ENCODE results near the gene MLEC. TPM values are rescaled to one million over a fixed set of nuclear protein-coding genes. Genes with fewer than 3 reads are reported as not detected.

The MLEC gene
- total and polyA plus RNA-seq, 12 donors, result 68.3 to 555 (median 264) TPM

- Histone ChIP-seq H3K9me3 (replicated peaks in 1 of 3) (no peaks in the 10 kb centered on the region), H3K4me1 (replicated peaks in 1 of 2) (peaks cover 12 to 52% of the 10 kb centered on the region in 2 donors), H3K27me3 (no peaks in the 10 kb centered on the region), H3K27ac (peak overlapping the region in 3 of 5 donors; percentile 26 to 91 (median 52)), H3K4me3 (no peak overlapping the region), H3K36me3 (replicated peaks in 1 of 2) (peaks cover 0 to 93% of the 10 kb centered on the region in 2 donors)
- intact Hi-C loops (cut with DNase I), result loop anchor here in 1 of 2 donors (10.0 kb wide), 1 partner anchor 133 kb away; the partner anchor contains the start of gene POP5
- DNase-seq, result peak in 3 of 7 donors; percentile 52 to 78 (median 66)
- TF ChIP-seq CTCF (IDR thresholded peaks at IDR 0.05) (no peak), POLR2A (IDR thresholded peaks at IDR 0.05) (no peak)
- WGBS, 4 donors, result 70 to 80% (median 76%) methylated on average over 9 of the region's 9 CpGs
Measured at GRCh38 chr12:120718055-120718454, 31.1 kb downstream of the MLEC start.

DNA sequence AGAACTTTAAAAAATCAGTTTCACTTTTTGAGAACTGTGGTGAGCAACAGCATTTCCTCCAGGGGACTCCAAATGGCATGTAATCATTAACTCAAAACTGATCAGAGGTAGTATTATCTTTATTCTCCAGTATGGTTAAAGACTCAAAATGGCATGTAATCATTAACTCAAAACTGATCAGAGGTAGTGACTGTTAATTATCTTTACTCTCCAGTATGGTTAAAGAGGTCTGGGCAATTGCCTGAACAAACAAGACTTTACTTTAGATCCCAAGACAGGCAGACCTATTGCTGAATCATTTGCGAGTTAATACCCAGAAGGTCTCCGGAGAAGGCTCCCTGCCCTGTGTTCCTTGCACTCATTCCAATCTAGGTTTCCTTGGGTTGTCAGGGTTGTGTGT lies 32.1 kb downstream of the MLEC start:
- peak overlapping the region in 2 of 5 donors; percentile 87 to 91 for H3K27ac ChIP-seq
- intact Hi-C loops (cut with DNase I), result loop anchor here in 1 of 2 donors (10.0 kb wide), 1 partner anchor 134 kb away; the partner anchor contains the start of gene POP5
- TF ChIP-seq POLR2A (IDR thresholded peaks at IDR 0.05), result no peak
- no peak for TF ChIP-seq CTCF (IDR thresholded peaks at IDR 0.05)
- H3K4me1 ChIP-seq (replicated peaks in 1 of 2), result peaks cover 12 to 47% of the 10 kb centered on the region in 2 donors
- 79 to 95% (median 91%) methylated on average over 2 of the region's 2 CpGs for WGBS, 4 donors
- no peaks in the 10 kb centered on the region for H3K9me3 ChIP-seq (replicated peaks in 1 of 3)
- H3K4me3 ChIP-seq, result no peak overlapping the region
- peaks cover 0 to 97% of the 10 kb centered on the region in 2 donors for H3K36me3 ChIP-seq (replicated peaks in 1 of 2)
- no peaks in the 10 kb centered on the region for H3K27me3 ChIP-seq
- no peak for DNase-seq

GRCh38 chr12:120719496-120720233 lies 32.7 kb downstream of the MLEC start:
- Histone ChIP-seq H3K27ac (peak overlapping the region in 4 of 5 donors; percentile 48 to 91 (median 82)), H3K36me3 (replicated peaks in 1 of 2) (peaks cover 0 to 96% of the 10 kb centered on the region in 2 donors), H3K9me3 (replicated peaks in 1 of 3) (no peaks in the 10 kb centered on the region), H3K27me3 (no peaks in the 10 kb centered on the region), H3K4me1 (replicated peaks in 1 of 2) (peaks cover 12 to 49% of the 10 kb centered on the region in 2 donors), H3K4me3 (no peak overlapping the region)
- 56 to 77% (median 62%) methylated on average over 11 of the region's 11 CpGs for WGBS, 4 donors
- DNase-seq, result peak in 2 of 7 donors; percentile 37 to 57
- intact Hi-C loops (cut with DNase I), result loop anchor here in 1 of 2 donors (10.0 kb wide), 1 partner anchor 135 kb away; the partner anchor contains the start of gene POP5
- TF ChIP-seq POLR2A (IDR thresholded peaks at IDR 0.05), result no peak
- no peak for TF ChIP-seq CTCF (IDR thresholded peaks at IDR 0.05)

GRCh38 chr12:120720234-120720986 lies 33.5 kb downstream of the MLEC start:
- Histone ChIP-seq H3K36me3 (replicated peaks in 1 of 2) (peaks cover 0 to 90% of the 10 kb centered on the region in 2 donors), H3K4me1 (replicated peaks in 1 of 2) (peaks cover 12 to 56% of the 10 kb centered on the region in 2 donors), H3K27ac (peak overlapping the region in 4 of 5 donors; percentile 48 to 91 (median 82)), H3K27me3 (no peaks in the 10 kb centered on the region), H3K9me3 (replicated peaks in 1 of 3) (no peaks in the 10 kb centered on the region), H3K4me3 (no peak overlapping the region)
- TF ChIP-seq CTCF (IDR thresholded peaks at IDR 0.05) (no peak), POLR2A (IDR thresholded peaks at IDR 0.05) (peak in 1 of 2 donors; percentile 52)
- peak; percentile 64 to 83 (median 81) for DNase-seq
- intact Hi-C loops (cut with DNase I), result no loop called here
- 50 to 61% (median 59%) methylated on average over 7 of the region's 7 CpGs for WGBS, 4 donors
